WI38 (cell line): ENCODE measurements around the gene IPMK.
A peak's percentile ranks its signal among the peaks of the same experiment; 100 is the strongest.

ENCODE experiments used
- H3K4me3 ChIP-seq: 2 replicates; pipeline ENCODE4 v1.5.1; 2011; ENCODE audit warnings: low read depth, mild to moderate bottlenecking, control low read depth, low read length
- CTCF ChIP-seq: IDR thresholded peaks from 2 replicates; pipeline ENCODE4 v1.5.1; 2012; ENCODE audit warnings: low read depth, mild to moderate bottlenecking, control low read depth, low read length

The IPMK gene

GRCh38 chr10:58266826-58267712 is 625 bp downstream of the IPMK start:
- H3K4me3 ChIP-seq, result peak overlapping the region; percentile 82

GRCh38 chr10:58266003-58266825 is 1.5 kb downstream of the IPMK start:
- TF ChIP-seq CTCF, result no peak
- peak overlapping the region; percentile 82 for H3K4me3 ChIP-seq

More at GRCh38 chr10:58266826-58267712, 625 bp downstream of the IPMK start:
- TF ChIP-seq CTCF, result no peak

- H3K4me3 ChIP-seq, result peak overlapping the region; percentile 82
- no peak for TF ChIP-seq CTCF
These were observed 2.4 kb downstream of the IPMK start for GRCh38 chr10:58265249-58265648.

- H3K4me3 ChIP-seq, result no peak overlapping the region
- no peak for TF ChIP-seq CTCF
These were observed 2.9 kb downstream of the IPMK start for GRCh38 chr10:58264780-58265179.

GRCh38 chr10:58262766-58263165 is 4.9 kb downstream of the IPMK start:
- TF ChIP-seq CTCF, result no peak

GRCh38 chr10:58260334-58260733 is 7.4 kb downstream of the IPMK start:
- no peak for TF ChIP-seq CTCF
- H3K4me3 ChIP-seq, result no peak overlapping the region

More at GRCh38 chr10:58262766-58263165, 4.9 kb downstream of the IPMK start:
- no peak overlapping the region for H3K4me3 ChIP-seq
